OCI-LY3 (cell line): ENCODE measurements around the gene TRPT1.

Source experiments
- CTCF ChIP-seq: fragments of 200-600, 300-600 bp; sonication (generic); IDR thresholded peaks from 2 replicates; pipeline ENCODE4 v1.5.1; 2014; ENCODE audit warnings: antibody characterized with exemption, low read length, low read depth
- EZH2phosphoT487 ChIP-seq: fragments of 200-600 bp; shearing (Covaris generic); IDR thresholded peaks from 2 replicates; pipeline ENCODE4 v1.6.1; 2018; ENCODE audit warnings: antibody characterized with exemption, mixed run types, low read depth

GRCh38 chr11:64231546-64231945 is 5.6 kb upstream of the TRPT1 start:
- TF ChIP-seq CTCF (no peak), EZH2phosphoT487 (no peak)
